Vagina (tissue), 2 donors: ENCODE measurements around the gene HBE1. TPM values are rescaled to one million over a fixed set of nuclear protein-coding genes. Genes with fewer than 3 reads are reported as not detected.

Source experiments
- DNase-seq, 2 donors: peaks; one replicate each; pipeline ENCODE4 v3.0.0-alpha.2; 2017; ENCODE audit errors: extremely low spot score in 2 of 2
- H3K27ac ChIP-seq: fragments of 200-600 bp; sonication (generic); one replicate; pipeline ENCODE4 v1.5.1; 2019
- H3K27me3 ChIP-seq: fragments of 200-600 bp; sonication (generic); one replicate; pipeline ENCODE4 v1.5.1; 2019
- H3K36me3 ChIP-seq, 2 donors: fragments of 200-600 bp; sonication (generic); one replicate each; pipeline ENCODE4 v1.5.1; 2017 to 2019
- H3K4me1 ChIP-seq: fragments of 200-600 bp; sonication (generic); one replicate; pipeline ENCODE4 v1.5.1; 2019
- H3K4me3 ChIP-seq, 2 donors: fragments of 200-600 bp; sonication (generic); 1 replicate in 1 of 2; 2 replicates in 1 of 2; pipeline ENCODE4 v1.5.1; 2016 to 2019
- H3K9me3 ChIP-seq: fragments of 200-600 bp; sonication (generic); one replicate; pipeline ENCODE4 v1.5.1; 2019
- POLR2A ChIP-seq, 2 donors: fragments of 450-650 bp; IDR thresholded peaks; one replicate each; pipeline ENCODE4 v1.6.1; 2017; ENCODE audit warnings: antibody characterized with exemption in 2 of 2, mild to moderate bottlenecking in 2 of 2, moderate library complexity in 2 of 2
- POLR2AphosphoS5 ChIP-seq, 2 donors: sonication (generic); formaldehyde crosslinking; IDR thresholded peaks; one replicate each; pipeline ENCODE4 v1.9.0; 2017; ENCODE audit warnings: antibody characterized with exemption in 2 of 2, mild to moderate bottlenecking in 2 of 2, low read depth in 1 of 2; ENCODE audit not compliant: insufficient read depth in 1 of 2
- intact Hi-C: fragments of 100-400 bp; cut with DNase I; formaldehyde crosslinking; loops from one replicate; pipeline ENCODE4 v1.15.1; 2023
- total RNA-seq: library from RNA; depleted of rRNA; stranded (reverse); fragments of >200 nt; gene quantifications from one replicate; pipeline ENCODE4 v1.2.3, GENCODE V29; 2016
- TF ChIP-seq, protein P1 (sequence below), 3 experiments: fragments of 450-650 bp in 2 of 3; fragments of 200-600 bp in 1 of 3; sonication (generic) in 1 of 3; IDR thresholded peaks; one replicate each; pipeline ENCODE4 v1.5.1; 2017 to 2019; ENCODE audit warnings: antibody characterized with exemption in 3 of 3, mild to moderate bottlenecking in 2 of 3, moderate library complexity in 2 of 3

The HBE1 gene
- total RNA-seq, 1 donor from 2014 or later: not detected

DNA sequence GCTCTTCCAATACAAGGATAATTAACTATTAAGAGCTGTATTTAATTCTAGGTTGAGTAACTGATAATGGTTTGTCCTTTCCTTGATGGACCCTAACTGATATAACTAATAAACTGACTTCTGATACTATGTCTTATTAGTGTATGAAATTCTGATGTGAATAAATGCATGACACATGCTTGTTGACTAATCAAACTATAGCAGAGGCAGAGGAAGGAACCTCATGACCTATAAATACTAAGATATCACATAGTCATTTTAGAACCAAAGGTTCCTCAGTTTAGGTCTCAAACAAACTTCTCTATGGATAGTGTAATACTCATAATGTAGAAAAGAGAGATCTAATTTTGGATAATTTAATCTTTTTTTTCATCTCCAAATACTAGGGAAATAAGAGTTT is 30.7 kb downstream of the HBE1 start:
- Histone ChIP-seq H3K9me3 (no peaks in the 10 kb centered on the region), H3K36me3 (no peaks in the 10 kb centered on the region), H3K4me3 (no peak overlapping the region), H3K27ac (no peak overlapping the region), H3K27me3 (no peaks in the 10 kb centered on the region), H3K4me1 (no peaks in the 10 kb centered on the region)
- DNase-seq: no peak
- TF ChIP-seq POLR2A (IDR thresholded peaks at IDR 0.05): no peak
- no peak for TF ChIP-seq POLR2AphosphoS5 (IDR thresholded peaks at IDR 0.05; ENCODE audit: insufficient read depth in 1 of 2, low read depth in 1 of 2)
- intact Hi-C loops: no loop called here

DNA sequence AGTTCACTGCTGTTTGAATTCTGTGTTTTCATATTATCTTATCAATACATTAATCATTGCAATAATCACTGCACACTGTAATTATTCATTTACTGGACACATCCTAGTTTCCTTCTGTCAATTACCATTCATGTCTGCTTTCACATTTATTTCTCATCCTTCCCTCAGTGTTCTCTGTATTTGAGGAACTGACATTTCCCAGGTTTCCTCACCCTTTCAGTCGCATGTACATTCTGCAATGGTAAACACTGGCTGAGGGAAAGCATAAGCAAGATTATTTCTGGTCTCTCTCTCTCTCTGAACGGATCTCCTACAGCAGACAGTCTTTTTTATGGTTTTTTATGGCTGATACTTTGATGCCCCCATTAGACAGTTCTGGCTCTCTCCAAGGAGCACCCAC is 31.3 kb downstream of the HBE1 start:
- Histone ChIP-seq H3K36me3 (no peaks in the 10 kb centered on the region), H3K4me1 (no peaks in the 10 kb centered on the region), H3K4me3 (no peak overlapping the region), H3K9me3 (no peaks in the 10 kb centered on the region), H3K27ac (no peak overlapping the region), H3K27me3 (no peaks in the 10 kb centered on the region)
- intact Hi-C loops: no loop called here
- no peak for DNase-seq
- TF ChIP-seq, protein P1, sequence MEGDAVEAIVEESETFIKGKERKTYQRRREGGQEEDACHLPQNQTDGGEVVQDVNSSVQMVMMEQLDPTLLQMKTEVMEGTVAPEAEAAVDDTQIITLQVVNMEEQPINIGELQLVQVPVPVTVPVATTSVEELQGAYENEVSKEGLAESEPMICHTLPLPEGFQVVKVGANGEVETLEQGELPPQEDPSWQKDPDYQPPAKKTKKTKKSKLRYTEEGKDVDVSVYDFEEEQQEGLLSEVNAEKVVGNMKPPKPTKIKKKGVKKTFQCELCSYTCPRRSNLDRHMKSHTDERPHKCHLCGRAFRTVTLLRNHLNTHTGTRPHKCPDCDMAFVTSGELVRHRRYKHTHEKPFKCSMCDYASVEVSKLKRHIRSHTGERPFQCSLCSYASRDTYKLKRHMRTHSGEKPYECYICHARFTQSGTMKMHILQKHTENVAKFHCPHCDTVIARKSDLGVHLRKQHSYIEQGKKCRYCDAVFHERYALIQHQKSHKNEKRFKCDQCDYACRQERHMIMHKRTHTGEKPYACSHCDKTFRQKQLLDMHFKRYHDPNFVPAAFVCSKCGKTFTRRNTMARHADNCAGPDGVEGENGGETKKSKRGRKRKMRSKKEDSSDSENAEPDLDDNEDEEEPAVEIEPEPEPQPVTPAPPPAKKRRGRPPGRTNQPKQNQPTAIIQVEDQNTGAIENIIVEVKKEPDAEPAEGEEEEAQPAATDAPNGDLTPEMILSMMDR (IDR thresholded peaks at IDR 0.05): no peak
- no peak for TF ChIP-seq POLR2AphosphoS5 (IDR thresholded peaks at IDR 0.05; ENCODE audit: insufficient read depth in 1 of 2, low read depth in 1 of 2)
- no peak for TF ChIP-seq POLR2A (IDR thresholded peaks at IDR 0.05)

DNA sequence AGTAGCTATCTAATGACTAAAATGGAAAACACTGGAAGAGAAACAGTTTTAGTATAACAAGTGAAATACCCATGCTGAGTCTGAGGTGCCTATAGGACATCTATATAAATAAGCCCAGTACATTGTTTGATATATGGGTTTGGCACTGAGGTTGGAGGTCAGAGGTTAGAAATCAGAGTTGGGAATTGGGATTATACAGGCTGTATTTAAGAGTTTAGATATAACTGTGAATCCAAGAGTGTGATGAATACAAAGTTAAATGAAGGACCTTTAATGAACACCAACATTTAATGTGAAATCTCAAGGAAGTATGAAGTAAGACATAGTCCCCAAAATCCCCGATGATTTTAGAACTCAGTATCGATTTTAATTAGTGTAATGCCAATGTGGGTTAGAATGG is 32.3 kb downstream of the HBE1 start:
- Histone ChIP-seq H3K9me3 (no peaks in the 10 kb centered on the region), H3K27ac (no peak overlapping the region), H3K4me3 (no peak overlapping the region), H3K36me3 (no peaks in the 10 kb centered on the region), H3K4me1 (no peaks in the 10 kb centered on the region), H3K27me3 (no peaks in the 10 kb centered on the region)
- intact Hi-C loops: no loop called here
- TF ChIP-seq POLR2AphosphoS5 (IDR thresholded peaks at IDR 0.05; ENCODE audit: insufficient read depth in 1 of 2, low read depth in 1 of 2) (no peak), POLR2A (IDR thresholded peaks at IDR 0.05) (no peak)
- TF ChIP-seq, protein P1 (IDR thresholded peaks at IDR 0.05): no peak
- no peak for DNase-seq

DNA sequence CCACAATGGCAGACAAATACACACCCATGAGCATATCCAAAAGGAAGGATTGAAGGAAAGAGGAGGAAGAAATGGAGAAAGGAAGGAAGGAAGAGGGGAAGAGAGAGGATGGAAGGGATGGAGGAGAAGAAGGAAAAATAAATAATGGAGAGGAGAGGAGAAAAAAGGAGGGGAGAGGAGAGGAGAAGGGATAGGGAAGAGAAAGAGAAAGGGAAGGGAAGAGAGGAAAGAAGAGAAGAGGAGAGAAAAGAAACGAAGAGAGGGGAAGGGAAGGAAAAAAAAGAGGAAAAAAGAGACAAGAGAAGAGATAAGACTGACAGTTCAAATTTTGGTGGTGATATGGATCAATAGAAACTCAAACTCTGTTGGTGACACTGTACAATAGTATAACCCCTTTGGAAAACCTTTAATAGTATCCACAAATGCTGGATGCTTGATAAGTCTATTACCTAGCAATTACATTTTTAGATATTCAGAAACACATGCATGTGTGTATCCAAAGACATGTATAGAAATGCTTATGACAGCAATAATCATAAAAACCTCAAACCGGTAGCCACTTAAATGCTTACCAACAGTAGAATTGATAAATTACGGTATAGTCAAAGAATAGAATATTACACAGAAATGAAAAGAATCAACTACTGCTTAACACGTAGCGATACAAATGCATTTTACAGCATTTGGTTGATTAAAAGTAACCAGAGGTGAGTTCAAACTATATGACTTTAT is 34.2 kb downstream of the HBE1 start:
- Histone ChIP-seq H3K27ac (no peak overlapping the region), H3K36me3 (no peaks in the 10 kb centered on the region), H3K27me3 (no peaks in the 10 kb centered on the region), H3K4me3 (no peak overlapping the region), H3K4me1 (no peaks in the 10 kb centered on the region), H3K9me3 (no peaks in the 10 kb centered on the region)
- TF ChIP-seq POLR2AphosphoS5 (IDR thresholded peaks at IDR 0.05; ENCODE audit: insufficient read depth in 1 of 2, low read depth in 1 of 2) (no peak), POLR2A (IDR thresholded peaks at IDR 0.05) (no peak)
- TF ChIP-seq, protein P1 (IDR thresholded peaks at IDR 0.05): no peak
- intact Hi-C loops: no loop called here
- DNase-seq: no peak

DNA sequence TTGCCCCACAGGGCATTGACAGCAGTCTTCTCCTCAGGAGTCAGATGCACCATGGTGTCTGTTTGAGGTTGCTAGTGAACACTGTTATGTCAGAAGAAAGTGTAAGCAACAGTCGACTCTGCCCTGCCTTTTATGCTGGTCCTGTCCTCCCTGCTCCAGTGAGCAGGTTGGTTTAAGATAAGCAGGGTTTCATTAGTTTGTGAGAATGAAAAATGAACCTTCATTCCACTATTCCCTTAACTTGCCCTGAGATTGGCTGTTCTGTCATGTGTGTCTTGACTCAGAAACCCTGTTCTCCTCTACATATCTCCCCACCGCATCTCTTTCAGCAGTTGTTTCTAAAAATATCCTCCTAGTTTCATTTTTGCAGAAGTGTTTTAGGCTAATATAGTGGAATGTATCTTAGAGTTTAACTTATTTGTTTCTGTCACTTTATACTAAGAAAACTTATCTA is 35.3 kb downstream of the HBE1 start, which contains the start of gene HBD:
HBD (minus strand) TSS at position 103 of the 454 bp plus-strand sequence; CDS start at position 53, 50 bp downstream.
- Histone ChIP-seq H3K36me3 (no peaks in the 10 kb centered on the region), H3K9me3 (no peaks in the 10 kb centered on the region), H3K4me1 (no peaks in the 10 kb centered on the region), H3K4me3 (no peak within 1 kb of the TSS), H3K27me3 (no peaks in the 10 kb centered on the region), H3K27ac (no peak within 1 kb of the TSS)
- intact Hi-C loops: no loop called here
- no peak for DNase-seq
- TF ChIP-seq, protein P1 (IDR thresholded peaks at IDR 0.05): no peak
- TF ChIP-seq POLR2AphosphoS5 (IDR thresholded peaks at IDR 0.05; ENCODE audit: insufficient read depth in 1 of 2, low read depth in 1 of 2) (no peak), POLR2A (IDR thresholded peaks at IDR 0.05) (no peak)
